NCI-H2081 (cell line): Measurements from ENCODE around the gene TPCN2.

ENCODE experiments used
- DNase-seq, 2 experiments: peaks; one replicate each; lab custom pipeline; 2025; lab: John Stamatoyannopoulos, UW

TPCN2 gene

DNA sequence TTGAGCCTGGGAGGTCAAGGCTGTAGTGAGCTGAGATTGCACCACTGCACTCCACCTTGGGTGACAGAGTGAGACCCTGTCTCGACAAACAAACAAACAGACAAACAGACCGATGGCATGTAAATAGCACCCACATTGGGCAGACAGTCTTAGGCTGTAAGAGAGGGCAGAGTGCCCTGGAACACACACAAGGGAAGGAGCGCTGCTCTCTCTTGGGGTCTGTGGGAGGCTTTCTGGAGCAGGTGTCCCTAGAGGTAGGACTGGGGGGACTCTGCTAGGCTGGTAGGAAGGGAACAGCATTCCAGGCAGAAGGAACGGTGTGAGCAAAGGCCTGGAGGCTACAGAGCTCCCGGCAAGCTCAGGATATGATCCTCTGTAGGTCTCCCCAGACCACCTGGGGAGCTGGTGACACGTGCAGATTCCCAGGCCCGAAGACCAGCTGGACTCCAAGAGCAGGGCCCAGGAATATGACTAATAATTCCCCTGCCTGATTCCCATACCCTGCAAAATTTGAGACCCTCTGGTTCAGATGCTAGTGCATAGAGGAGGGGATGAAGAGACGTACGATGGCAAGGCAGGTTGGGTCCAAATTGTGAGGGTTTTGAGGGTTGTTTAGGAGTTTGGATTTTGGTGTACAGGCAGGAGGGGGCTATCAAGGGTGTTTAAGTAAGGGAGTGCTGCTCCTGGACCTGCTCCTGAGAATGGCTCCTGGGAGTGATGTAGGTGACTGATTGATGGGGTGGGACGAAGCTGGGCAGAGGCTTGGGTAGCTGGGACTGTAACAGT lies 118.6 kb downstream of the TPCN2 start:
- DNase-seq = no peak

DNA sequence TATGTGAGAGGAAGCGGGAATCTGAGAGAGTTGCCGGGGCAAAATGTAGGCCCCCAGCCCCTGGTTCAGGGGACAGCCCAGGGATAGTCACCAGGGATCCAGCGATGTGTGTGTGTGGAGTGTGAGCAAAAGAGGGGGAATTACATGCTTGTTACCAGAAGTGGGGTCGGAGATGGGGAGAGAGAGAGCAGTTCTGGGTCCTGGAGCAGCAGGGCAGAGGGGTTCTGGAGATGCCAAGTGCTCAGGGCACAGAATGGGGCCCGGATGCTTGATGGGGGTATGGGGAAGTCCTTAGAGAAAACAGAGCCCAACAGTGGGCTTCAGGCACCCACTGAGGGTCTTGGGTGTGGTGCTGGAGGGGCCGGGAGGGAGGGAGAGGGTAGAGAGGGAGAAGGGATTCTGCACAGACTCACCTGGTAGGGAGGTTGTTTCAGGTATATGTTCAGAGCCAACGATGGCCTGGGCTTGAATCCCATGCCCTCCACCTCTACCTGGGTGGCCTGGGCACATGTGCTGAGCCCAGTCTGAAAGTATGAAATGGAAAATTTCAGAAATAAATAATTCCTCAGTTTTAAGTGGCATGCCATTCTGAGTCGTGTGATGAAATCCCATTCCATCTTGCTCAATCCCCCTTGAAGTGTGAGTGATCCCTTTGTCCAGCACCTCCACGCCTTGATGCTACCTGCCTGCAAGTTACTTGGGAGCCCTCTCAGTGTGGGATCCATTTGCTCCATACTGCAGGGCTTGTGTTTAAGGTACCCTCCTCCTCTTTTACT lies 119.4 kb downstream of the TPCN2 start:
- DNase-seq = no peak

DNA sequence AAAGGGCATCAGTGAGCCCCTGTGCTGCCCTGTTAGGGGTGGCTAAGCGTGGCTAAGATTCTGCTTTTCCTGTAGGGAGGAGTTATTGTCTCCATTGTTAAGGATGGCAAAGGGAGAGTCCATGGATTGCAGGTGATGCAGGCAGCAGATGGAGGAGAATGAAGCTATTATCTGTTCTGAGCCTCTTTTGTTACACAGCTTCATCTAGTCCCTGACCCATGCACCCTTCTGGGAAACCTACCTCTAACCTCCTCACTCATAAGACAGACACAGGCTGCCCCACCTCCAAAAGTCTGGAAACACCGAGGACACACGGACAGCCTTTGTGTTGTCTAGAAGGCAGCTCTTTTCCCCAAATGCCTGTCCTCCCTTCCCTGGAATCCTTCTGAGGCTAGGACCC lies 120.7 kb downstream of the TPCN2 start:
- DNase-seq = no peak

DNA sequence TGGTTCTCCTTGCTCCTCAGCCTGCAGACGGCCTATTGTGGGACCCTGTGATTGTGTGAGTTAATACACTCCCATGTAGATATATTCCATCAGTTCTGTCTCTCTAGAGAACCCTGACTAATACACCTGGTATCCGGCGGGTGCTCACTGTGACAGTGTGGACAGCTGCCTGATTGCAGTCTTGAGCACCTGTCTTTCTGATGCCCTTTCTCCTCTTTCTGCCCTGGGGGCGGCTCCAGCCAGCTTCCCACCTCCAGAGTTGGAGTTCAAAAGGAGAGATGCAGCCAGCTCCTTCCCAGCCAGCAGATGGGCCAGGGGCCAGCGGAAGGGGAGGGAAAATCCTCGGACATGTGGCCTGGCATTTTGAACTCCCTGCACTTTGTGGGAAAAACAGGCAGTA lies 122.0 kb downstream of the TPCN2 start:
- DNase-seq = no peak

DNA sequence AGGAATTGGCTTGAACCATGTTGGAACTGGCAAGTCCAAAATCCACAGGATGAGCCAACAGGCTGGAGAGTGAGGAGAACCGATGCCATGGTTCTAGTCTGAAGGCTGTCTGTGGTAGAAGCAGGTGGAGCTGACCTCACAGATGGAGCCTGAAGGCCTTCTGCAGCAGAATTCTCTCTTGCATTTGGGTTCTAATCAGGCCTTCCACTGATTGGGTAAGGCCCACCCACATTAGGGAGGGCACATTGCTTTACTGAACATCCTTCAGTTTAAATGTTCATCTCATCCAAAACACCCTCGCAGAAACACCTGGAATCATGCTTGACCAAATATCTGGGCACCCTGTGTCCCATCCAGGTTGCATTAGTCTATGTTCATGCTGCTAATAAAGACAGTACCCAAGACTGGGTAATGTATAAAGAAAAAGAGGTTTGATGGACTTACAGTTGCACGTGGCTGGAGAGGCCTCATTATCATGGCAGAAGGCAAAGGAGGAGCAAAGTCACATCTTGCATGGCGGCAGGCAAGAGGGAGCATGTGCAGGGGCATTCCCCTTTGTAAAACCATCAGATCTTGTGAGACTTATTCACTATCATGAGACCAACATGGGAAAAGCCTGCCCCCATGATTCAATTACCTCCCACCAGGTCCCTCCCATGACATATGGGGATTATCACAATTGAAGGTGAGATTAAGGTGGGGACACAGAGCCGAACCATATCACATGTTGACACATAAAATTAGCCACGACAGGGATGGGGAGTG lies 122.9 kb downstream of the TPCN2 start:
- no peak for DNase-seq

DNA sequence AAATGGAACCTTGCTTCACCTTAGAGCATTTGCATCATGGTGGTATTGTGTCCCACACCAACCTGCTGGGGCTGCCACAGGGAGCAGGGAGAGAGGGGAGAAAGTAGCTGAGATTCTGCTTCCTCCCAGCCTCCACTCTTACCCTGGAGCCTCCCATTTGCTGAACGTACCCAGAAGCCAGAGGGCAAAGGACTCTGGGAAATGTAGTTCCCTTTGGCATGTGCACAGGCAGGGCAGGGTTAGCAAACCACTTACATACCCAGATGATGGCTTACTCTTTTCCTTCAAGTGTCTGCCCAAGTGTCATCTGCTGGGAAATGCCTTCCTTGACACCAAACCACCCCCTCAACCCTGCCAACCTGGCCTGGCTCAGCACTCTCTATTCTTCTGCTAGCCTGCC lies 123.9 kb downstream of the TPCN2 start:
- no peak for DNase-seq

DNA sequence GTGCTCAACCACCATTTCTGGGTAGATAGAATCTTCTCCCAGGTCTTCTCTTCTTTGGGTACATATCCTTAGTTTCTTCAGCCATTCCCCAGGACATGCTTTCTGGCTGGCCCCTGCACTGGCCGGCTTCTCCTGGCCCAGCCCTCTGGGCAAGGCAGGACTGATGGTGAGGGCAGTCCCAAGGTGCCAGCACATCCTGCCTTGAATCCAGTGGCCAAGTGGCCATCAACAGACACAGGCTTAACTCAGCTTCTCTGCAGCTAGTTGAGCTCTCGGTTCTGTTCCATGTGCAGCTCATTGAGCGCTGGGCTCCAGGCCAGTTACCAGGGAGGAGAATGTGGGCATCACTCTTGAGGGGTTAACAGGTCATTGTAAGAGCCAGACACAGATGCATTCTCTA lies 124.6 kb downstream of the TPCN2 start:
- DNase-seq = no peak

DNA sequence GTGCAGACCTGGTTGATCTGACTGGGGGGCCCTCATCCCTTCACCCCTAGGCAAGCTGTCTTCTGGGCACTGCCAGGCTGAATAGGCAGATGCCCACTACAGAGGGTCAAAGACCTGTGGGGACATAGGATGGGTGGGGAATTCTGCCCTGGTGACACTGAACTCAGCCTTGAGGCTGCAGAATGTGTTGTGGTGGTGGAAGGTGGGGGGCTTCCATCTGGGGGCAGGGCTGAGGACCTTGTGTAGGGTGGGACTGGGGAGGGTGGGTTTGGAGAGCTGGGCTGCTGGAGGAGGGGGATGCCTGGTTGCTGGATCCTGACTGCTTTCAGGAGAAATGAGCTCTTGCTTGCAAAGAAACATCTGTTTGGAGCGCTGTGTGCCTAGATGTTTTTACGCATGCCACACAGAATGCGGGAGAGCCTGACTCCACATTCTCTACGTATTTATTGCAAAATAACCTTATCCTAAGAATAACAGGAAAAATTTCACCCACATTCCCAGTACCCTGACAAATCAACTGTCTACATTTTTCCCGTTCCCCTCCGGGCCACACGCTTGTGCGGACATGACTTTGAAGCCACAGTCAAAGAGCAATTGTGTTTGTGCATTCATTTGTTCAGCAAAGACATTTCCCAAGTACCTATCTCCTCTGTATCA lies 125.3 kb downstream of the TPCN2 start:
- DNase-seq = no peak

DNA sequence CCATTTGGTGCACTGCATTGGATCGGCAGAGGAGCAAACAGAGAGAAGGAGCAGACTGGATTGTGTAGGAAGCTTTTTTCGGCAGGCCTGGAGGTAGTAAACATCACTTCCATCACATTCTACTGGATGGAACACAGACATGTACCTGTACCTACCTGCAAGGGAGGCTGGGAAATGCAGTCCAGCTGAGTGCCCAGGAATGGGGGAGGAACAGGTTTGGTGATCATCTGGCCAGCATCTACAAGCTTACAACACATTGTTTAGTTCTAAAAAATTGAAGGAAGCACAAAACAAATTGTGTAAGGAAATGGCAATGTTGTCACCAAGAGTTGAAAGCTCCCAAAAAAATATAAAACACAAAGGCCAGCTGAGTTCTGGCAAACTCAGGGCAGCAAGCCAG lies 126.1 kb downstream of the TPCN2 start:
- no peak for DNase-seq

DNA sequence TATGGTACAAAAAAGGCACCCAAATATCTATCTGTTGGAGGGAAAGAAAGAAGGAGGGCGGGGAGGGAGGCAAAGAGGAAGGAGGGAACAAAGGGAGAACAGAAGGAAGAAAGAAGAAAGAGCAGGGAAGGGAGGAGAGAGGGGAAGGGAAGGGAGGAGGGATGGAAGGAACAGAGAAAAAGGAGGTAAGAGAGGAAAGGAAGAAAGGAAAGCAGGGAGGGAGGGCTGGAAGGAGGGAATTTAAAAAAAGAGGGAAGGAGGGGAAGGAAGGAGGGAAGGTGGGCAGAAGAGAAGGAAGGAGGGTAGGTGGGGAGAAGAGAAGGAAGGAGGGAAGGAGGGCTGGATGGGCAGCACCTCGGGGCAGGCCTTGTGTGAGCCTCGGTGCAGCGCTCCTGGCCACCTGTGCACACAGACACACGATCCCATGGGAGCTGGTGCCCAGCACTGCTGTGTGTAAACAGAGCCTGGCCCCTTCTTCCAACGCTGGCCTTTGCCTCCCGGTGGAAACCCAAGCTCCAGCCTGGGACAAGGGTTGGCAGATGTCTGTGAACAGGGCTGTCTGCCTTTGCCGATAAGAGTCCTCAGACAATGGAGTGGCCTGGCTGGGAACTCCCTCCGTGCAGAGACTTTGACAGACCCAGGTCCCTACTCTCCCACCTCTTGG lies 130.2 kb downstream of the TPCN2 start:
- DNase-seq = no peak

DNA sequence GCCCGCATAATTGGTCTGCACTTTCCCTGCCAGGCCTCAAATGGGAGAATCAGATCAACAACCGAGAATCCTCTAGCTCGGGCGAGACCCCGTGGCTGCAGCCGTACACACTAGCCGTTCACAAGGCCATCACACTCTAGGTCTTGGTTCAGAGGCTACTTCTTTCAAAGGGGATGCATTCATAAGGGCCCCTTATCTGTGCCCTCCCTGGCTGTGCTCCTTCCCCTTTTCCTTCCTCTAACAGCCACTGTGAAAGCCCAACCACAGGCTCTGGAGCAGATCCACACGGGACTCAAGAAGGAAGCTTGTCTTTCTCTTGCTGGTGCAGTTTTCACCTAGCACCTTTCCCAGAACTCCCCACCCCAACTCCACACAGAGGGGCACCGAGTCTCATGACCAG lies 131.5 kb downstream of the TPCN2 start:
- no peak for DNase-seq

DNA sequence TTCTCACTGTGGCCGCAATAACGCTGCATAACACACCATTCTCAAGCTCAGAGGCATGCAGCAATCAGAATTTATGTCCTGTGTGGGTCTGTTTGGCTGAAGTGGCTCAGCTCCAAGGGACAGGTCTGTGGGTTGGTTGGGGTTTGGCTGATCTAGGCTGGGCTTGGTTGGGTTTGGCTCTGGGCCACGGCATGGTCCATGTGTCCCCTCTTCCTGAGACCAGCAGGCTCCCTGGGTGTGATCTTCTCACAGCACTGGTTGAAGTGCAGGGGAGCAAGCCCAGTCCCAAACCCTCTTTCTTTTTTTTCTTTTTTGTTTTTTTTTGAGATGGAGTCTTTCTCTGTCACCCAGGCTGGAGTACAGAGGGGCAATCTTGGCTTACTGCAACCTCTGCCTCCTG lies 132.0 kb downstream of the TPCN2 start:
- DNase-seq = no peak

DNA sequence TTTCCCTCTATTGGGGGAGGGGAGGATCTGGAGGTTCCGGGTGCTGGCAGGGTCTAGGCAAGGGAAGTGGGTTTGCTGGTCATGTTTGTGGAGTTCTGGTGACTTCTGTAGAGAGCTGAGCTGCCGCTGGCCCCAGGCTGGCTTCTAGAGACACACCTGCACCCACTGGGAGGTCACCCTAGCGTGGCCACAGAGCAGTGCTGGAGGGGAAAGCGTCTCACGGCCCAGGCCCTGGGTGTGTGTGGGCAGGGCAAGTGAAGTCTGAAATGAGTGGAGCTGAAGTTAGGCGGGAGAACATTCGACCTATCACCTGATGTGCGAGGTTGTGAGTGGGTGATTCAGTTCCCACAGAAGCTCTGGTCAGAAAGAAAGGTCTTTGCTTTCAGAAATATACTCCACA lies 134.9 kb downstream of the TPCN2 start:
- no peak for DNase-seq
